ENCODE results near the gene MAMLD1. TPM values are rescaled to one million over a fixed set of nuclear protein-coding genes. Genes with fewer than 3 reads are reported as not detected.

MAMLD1 gene
- total RNA-seq, 1 experiment from 2014 or later = 0.48 TPM

GRCh38 chrX:150454508-150455214 is 91.5 kb downstream of the MAMLD1 start:
- no peak overlapping the region for H2BK12ac ChIP-seq (ENCODE audit: insufficient read length, low read depth, low read length)
- H3K4ac ChIP-seq (ENCODE audit: low read depth, low read length) = no peak overlapping the region
- 0 out of 4 replicates have a peak, but pooled peaks cover 0 to 3% of the 10 kb centered on the region in 2 experiments for H3K4me1 Mint-ChIP-seq
- H4K20me1 ChIP-seq (ENCODE audit: control insufficient read depth, insufficient read depth, insufficient read length) = no peaks in the 10 kb centered on the region
- H2BK120ac ChIP-seq (ENCODE audit: low read depth, low read length, poor library complexity, severe bottlenecking) = no peak overlapping the region
- H3K23ac ChIP-seq (ENCODE audit: insufficient read length, low read depth, low read length) = no peak overlapping the region
- H3K27me3 ChIP-seq (ENCODE audit: insufficient read depth, low read length) = no peaks in the 10 kb centered on the region
- no peak overlapping the region for H4K5ac ChIP-seq (ENCODE audit: insufficient read length, low read depth, low read length)
- H3K9me3 ChIP-seq (ENCODE audit: control insufficient read depth, low read depth, low read length) = peaks cover 5% of the 10 kb centered on the region
- no peak overlapping the region for H3K4me3 Mint-ChIP-seq
- no peak overlapping the region for H2BK20ac ChIP-seq (ENCODE audit: low read depth, low read length, poor library complexity, severe bottlenecking)
- H2AK5ac ChIP-seq (ENCODE audit: insufficient read length, low read length) = no peak overlapping the region
- no peak overlapping the region for H4K91ac ChIP-seq (ENCODE audit: insufficient read length, low read depth, low read length)
- H3K27ac ChIP-seq (ENCODE audit: insufficient read length, low read depth, low read length) = no peak overlapping the region
- H3K56ac ChIP-seq (ENCODE audit: insufficient read length, low read depth, low read length) = no peak overlapping the region
- WGBS (ENCODE audit: extremely low coverage, insufficient read length, low lambda C conversion rate) = 100% methylated on average over 2 of the region's 5 CpGs
- no peak overlapping the region for H4K8ac ChIP-seq (replicated peaks; ENCODE audit: insufficient read length, low read depth, low read length)
- no peak overlapping the region for H3K27ac Mint-ChIP-seq
- no peak for DNase-seq
- H3K36me3 Mint-ChIP-seq (ENCODE audit: insufficient read depth in 1 of 3, low read depth in 3 of 3) = no peaks in the 10 kb centered on the region; a peak in 4 of 7 replicates
- H2BK5ac ChIP-seq (ENCODE audit: insufficient read length, low read length) = no peak overlapping the region
- no peaks in the 10 kb centered on the region for H3K23me2 ChIP-seq (ENCODE audit: insufficient read length, low read depth, low read length, poor library complexity, severe bottlenecking)
- no peak overlapping the region for H3K9ac ChIP-seq (ENCODE audit: extremely low read depth, insufficient read length, low read length)
- H3K79me1 ChIP-seq (ENCODE audit: insufficient read depth, low read depth, low read length, poor library complexity, severe bottlenecking) = no peaks in the 10 kb centered on the region
- H3K18ac ChIP-seq (ENCODE audit: insufficient read length, low read depth, low read length) = no peak overlapping the region
- H3K14ac ChIP-seq (ENCODE audit: insufficient read depth, low read length) = no peak overlapping the region
- H3K4me1 ChIP-seq (ENCODE audit: insufficient read depth, low read length) = no peaks in the 10 kb centered on the region
- H3T11ph ChIP-seq (ENCODE audit: low read length) = no peak overlapping the region
- H2BK15ac ChIP-seq (ENCODE audit: low read depth, low read length) = no peak overlapping the region
- no peak overlapping the region for H3K4me2 ChIP-seq (ENCODE audit: insufficient read depth, insufficient read length, low read length)
- no peak for TF ChIP-seq CTCF (conservative IDR thresholded peaks at IDR 0.05)
- H3K9me3 Mint-ChIP-seq = peaks cover 62 to 71% of the 10 kb centered on the region in 2 experiments
- no peaks in the 10 kb centered on the region; the same call in 1 of the 2 replicates for H3K27me3 Mint-ChIP-seq (ENCODE audit: low read depth)
- H3K79me2 ChIP-seq (ENCODE audit: insufficient read depth, low read length) = no peaks in the 10 kb centered on the region
- H2AFZ ChIP-seq (ENCODE audit: low read length) = no peak overlapping the region
